ENCODE measurements around the gene RUNDC3A. TPM values are rescaled to one million over a fixed set of nuclear protein-coding genes. Genes with fewer than 3 reads are reported as not detected.

RUNDC3A gene
- total RNA-seq, 2 donors from 2014 or later, result 1.7 to 4.5 TPM

DNA sequence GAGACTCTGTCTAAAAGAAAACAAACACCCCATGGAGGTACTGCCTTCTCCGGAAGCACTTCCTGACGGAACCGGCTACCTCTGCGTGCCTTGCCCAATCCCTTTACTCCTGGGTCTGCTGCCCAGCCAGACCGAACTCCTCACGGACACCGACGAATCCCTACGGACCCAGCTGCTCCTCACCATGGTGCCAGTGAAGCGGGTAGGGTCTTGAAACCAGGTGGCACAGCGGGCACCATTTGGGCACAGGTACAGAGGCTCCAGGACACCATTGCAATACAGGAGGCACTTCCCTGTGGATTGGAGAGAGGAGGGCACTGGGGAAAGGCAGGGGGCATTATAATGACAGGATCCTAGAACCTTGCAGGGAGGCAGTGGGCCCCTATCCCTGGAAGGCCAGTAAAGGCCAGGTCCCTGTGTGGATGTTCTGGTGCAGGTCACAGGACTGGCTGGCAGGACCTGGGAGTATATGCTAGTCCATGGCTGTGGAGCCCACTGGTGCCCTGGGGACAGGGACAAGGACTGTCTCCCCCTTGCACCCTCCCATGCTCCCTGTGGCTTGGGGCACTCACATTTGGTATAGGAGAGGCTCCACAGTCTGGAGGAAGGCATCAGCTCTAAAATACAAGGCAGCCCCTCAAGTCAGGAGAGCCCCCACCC lies 14.0 kb downstream of the RUNDC3A start:
- peaks cover 27% of the 10 kb centered on the region for H3K36me3 ChIP-seq
- TF ChIP-seq, protein P1, sequence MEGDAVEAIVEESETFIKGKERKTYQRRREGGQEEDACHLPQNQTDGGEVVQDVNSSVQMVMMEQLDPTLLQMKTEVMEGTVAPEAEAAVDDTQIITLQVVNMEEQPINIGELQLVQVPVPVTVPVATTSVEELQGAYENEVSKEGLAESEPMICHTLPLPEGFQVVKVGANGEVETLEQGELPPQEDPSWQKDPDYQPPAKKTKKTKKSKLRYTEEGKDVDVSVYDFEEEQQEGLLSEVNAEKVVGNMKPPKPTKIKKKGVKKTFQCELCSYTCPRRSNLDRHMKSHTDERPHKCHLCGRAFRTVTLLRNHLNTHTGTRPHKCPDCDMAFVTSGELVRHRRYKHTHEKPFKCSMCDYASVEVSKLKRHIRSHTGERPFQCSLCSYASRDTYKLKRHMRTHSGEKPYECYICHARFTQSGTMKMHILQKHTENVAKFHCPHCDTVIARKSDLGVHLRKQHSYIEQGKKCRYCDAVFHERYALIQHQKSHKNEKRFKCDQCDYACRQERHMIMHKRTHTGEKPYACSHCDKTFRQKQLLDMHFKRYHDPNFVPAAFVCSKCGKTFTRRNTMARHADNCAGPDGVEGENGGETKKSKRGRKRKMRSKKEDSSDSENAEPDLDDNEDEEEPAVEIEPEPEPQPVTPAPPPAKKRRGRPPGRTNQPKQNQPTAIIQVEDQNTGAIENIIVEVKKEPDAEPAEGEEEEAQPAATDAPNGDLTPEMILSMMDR (IDR thresholded peaks at IDR 0.05), result no peak
- H3K4me1 ChIP-seq, result peaks cover 0 to 29% of the 10 kb centered on the region in 2 donors
- DNase-seq (ENCODE audit: low spot score), result no peak
- no peaks in the 10 kb centered on the region for H3K9me3 ChIP-seq
- no peak overlapping the region for H3K27ac ChIP-seq
- no peak overlapping the region for H3K4me3 ChIP-seq
- H3K27me3 ChIP-seq, result no peaks in the 10 kb centered on the region

DNA sequence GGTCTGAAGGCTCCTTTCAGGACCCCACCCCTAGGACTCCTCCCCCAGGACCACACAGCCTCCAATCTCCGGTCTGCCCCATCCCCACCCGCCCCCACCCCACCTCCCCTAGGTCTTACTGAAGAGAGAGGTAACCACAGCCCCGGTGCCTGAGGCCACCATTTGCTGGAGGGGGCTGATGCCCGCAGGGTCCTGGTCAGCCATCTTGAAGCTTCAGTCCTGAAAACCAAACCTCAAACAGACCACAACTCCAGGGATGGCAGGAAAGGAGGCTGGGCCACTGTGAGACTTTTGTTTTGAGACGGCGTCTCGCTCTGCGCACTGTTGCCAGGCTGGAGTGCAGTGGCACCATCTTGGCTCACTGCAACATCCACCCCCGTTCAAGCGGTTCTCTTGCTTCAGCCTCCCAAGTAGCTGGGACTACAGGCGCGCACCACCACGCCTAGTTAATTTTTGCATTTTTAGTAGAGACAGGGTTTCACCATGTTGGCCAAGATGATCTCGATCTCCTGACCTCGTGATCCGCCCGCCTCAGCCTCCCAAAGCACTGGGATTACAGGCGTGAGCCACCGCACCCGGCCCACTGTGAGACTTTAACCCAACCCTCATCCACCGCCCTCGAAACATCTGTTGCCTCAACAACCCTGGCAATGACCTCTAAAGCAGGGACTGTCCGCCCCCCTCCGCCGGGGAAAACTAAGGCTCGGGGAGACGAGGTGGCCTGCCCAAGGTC lies 15.1 kb downstream of the RUNDC3A start:
- Histone ChIP-seq H3K9me3 (no peaks in the 10 kb centered on the region), H3K36me3 (peaks cover 27% of the 10 kb centered on the region), H3K4me3 (peak overlapping the region; percentile 90 to 97), H3K27ac (peak overlapping the region in 1 of 2 donors; percentile 92), H3K27me3 (no peaks in the 10 kb centered on the region), H3K4me1 (peaks cover 0 to 29% of the 10 kb centered on the region in 2 donors)
- TF ChIP-seq, protein P1 (IDR thresholded peaks at IDR 0.05), result no peak
- no peak for DNase-seq (ENCODE audit: low spot score)

DNA sequence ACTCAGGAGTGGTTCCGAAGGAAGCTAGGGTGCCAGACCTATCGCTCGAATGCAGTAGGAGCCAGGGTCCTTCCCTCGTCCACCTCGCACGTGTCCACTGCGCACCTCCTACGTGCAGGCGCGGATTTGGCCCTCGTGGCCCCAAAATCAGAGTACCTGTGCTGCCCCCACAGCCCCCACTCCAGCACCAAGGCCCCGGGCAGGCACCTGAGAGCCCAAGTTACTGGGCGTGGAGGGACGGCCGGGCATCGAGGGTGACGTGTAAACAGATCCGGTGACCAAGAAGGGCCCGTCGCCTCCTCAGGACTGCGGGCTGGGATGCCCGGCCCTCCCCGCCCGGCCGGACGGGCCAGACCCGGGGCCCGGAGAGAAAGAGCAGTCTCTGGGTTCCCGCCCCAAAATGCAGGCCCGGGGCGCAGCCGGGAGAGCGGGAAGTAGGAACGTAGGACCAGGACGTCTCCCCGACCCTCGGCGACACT lies 15.7 kb downstream of the RUNDC3A start:
- Histone ChIP-seq H3K4me1 (peaks cover 0 to 29% of the 10 kb centered on the region in 2 donors), H3K9me3 (no peaks in the 10 kb centered on the region), H3K4me3 (peak overlapping the region; percentile 90 to 97), H3K27ac (peak overlapping the region; percentile 92 to 99), H3K36me3 (peaks cover 27% of the 10 kb centered on the region), H3K27me3 (no peaks in the 10 kb centered on the region)
- TF ChIP-seq, protein P1 (IDR thresholded peaks at IDR 0.05), result no peak
- DNase-seq (ENCODE audit: low spot score), result no peak

GRCh38 chr17:44324571-44325275 lies 16.3 kb downstream of the RUNDC3A start, which contains the start of gene SLC25A39:
SLC25A39 (minus strand) TSS chr17:44324823; CDS start chr17:44323562, 1,261 bp downstream.
- Histone ChIP-seq H3K27me3 (no peaks in the 10 kb centered on the region), H3K4me3 (peak within 1 kb of the TSS; percentile 90 to 97), H3K4me1 (peaks cover 0 to 29% of the 10 kb centered on the region in 2 donors), H3K27ac (peak within 1 kb of the TSS; percentile 92 to 99), H3K9me3 (no peaks in the 10 kb centered on the region), H3K36me3 (peaks cover 22% of the 10 kb centered on the region)
- peak; percentile 94 for DNase-seq (ENCODE audit: low spot score)
- TF ChIP-seq, protein P1 (IDR thresholded peaks at IDR 0.05), result peak in 1 of 2 donors; percentile 4

GRCh38 chr17:44326861-44327444 lies 18.6 kb downstream of the RUNDC3A start:
- TF ChIP-seq, protein P1 (IDR thresholded peaks at IDR 0.05), result no peak
- peak overlapping the region; percentile 90 to 97 for H3K4me3 ChIP-seq
- H3K4me1 ChIP-seq, result peaks cover 0 to 38% of the 10 kb centered on the region in 2 donors
- H3K27ac ChIP-seq, result peak overlapping the region; percentile 92 to 99
- H3K9me3 ChIP-seq, result no peaks in the 10 kb centered on the region
- peak; percentile 98 for DNase-seq (ENCODE audit: low spot score)
- H3K27me3 ChIP-seq, result no peaks in the 10 kb centered on the region
- H3K36me3 ChIP-seq, result peaks cover 1% of the 10 kb centered on the region
